Activated naive CD8-positive, alpha-beta T cell treated with anti-CD3 and anti-CD28 coated beads for 36 hours (primary cell): ENCODE measurements around the gene ZNF221. TPM values are rescaled to one million over a fixed set of nuclear protein-coding genes. Genes with fewer than 3 reads are reported as not detected.

Experiments
- DNase-seq: peaks from one replicate; pipeline ENCODE4 v3.0.0; 2021
- H3K27ac Mint-ChIP-seq: one replicate; pipeline ENCODE4 v1.8.0; 2022; ENCODE audit warnings: mild to moderate bottlenecking, moderate library complexity, mixed read lengths
- H3K27me3 Mint-ChIP-seq: one replicate; pipeline ENCODE4 v1.8.0; 2022; ENCODE audit warnings: mild to moderate bottlenecking, mixed read lengths
- H3K36me3 Mint-ChIP-seq: one replicate; pipeline ENCODE4 v1.8.0; 2021; ENCODE audit warnings: mild to moderate bottlenecking, mixed read lengths
- H3K4me1 Mint-ChIP-seq: one replicate; pipeline ENCODE4 v1.8.0; 2021; ENCODE audit warnings: mixed read lengths
- H3K4me3 Mint-ChIP-seq: one replicate; pipeline ENCODE4 v1.8.0; 2022; ENCODE audit warnings: mild to moderate bottlenecking, moderate library complexity, mixed read lengths
- H3K9me3 Mint-ChIP-seq: one replicate; pipeline ENCODE4 v1.8.0; 2022; ENCODE audit warnings: mixed read lengths
- total RNA-seq, 2 experiments: library from RNA; stranded (reverse); gene quantifications; one replicate each; pipeline ENCODE4 v1.2.3, GENCODE V29; 2021

ZNF221 gene
- total RNA-seq, 2 experiments from 2014 or later: 1.2 to 1.6 TPM

DNA sequence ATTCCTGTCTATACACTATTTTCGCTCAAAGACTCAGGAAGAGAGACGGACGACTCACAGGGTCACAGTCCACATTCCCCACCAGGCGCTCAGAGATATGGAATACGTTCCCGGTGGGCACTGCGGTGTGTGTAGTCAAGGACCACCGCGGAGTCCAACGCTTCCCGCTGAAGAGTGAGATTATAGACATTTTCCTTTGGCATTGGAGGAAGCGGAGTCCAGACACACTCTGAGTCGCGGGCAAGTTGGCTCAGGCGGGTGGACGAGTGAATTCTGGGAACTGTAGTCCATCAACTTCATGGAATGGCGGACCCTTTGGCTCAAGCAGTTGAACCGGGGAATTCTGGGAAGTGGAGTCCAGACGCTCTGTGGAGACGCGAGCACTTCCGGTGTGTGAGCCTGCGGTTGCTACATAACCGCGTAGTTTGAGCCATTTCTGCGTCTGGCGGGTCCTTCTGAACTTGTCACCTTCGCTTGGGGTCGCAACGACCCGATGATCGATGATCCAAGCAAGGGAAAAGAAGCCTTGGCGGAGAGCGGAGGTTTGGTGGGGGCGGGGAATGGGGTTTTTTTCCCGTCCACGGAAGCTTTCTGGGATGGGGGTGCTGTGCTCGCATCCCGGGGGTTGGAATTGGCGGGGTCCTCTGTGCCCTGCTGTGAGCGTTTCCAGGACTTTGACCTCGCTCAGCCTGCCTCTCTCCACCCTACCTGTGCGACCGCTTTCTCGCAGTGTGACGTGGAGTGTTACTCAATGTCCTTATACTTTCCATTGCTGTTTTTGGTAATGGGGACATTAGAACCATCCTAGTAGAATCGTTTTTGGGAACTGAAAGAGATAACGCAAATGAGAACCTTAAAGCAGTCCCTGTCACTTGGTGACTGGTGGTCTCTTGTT is 51.8 kb downstream of the ZNF221 start, which contains the start of gene ZNF230:
ZNF230 (plus strand) TSS at position 392 of the 895 bp plus-strand sequence. CDS start 4,122 bp downstream, outside the sequence.
- Mint-ChIP-seq H3K4me3 (peak within 1 kb of the TSS; percentile 98), H3K4me1 (peaks cover 16% of the 10 kb centered on the region), H3K9me3 (peaks cover 38% of the 10 kb centered on the region), H3K36me3 (peaks cover 50% of the 10 kb centered on the region), H3K27ac (peak within 1 kb of the TSS; percentile 97), H3K27me3 (no peaks in the 10 kb centered on the region)
- DNase-seq: peak; percentile 83

DNA sequence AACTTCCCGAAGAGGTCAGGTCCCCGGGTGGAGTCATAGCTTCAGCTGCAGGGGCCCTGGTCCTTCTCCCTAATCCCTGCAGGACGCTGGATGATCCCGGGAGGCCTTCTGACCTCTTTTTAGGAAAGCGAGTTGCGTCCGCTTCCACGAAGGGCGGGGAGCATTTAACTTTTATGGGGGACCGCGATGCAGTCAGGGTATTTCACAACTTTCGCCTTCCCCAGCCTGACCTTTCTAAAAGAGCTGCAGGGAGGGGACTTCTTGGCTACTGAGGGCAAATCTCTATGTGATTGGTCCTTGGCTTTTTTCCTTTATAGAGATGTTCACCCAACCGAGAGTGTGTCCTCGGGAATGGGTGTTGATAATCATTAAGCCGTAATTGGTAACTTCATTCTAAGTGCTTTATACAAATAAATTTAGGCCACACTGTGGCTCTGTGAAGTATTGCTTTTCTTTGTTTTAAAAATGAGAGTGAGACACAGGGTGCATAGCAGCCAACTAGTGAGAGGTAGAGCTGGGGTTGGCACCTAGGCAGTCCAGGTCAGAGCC is 52.5 kb downstream of the ZNF221 start:
- peak; percentile 14 for DNase-seq
- H3K9me3 Mint-ChIP-seq: peaks cover 39% of the 10 kb centered on the region
- peaks cover 50% of the 10 kb centered on the region for H3K36me3 Mint-ChIP-seq
- H3K4me1 Mint-ChIP-seq: peaks cover 16% of the 10 kb centered on the region
- no peaks in the 10 kb centered on the region for H3K27me3 Mint-ChIP-seq
- peak overlapping the region; percentile 97 for H3K27ac Mint-ChIP-seq
- peak overlapping the region; percentile 98 for H3K4me3 Mint-ChIP-seq

DNA sequence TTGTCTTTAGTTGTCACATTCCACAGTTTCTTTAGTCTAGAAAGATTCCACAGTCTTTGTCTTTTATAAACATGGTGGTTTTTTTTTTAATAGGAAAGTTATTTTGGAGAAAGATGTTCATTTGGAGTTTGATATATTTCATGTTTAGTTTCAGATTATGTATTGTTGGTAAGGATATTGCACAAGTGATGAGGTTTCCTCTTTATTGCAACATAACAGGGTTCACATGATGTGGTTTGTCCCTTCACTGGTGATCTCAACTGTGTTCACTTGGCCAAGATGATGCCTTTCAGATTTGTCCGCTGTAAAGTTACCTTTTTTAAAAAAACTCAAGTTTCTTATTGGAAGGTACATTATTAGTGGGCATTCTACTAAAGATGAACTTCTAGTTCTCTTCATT is 54.9 kb downstream of the ZNF221 start:
- Mint-ChIP-seq H3K4me1 (peaks cover 16% of the 10 kb centered on the region), H3K27me3 (no peaks in the 10 kb centered on the region), H3K9me3 (peaks cover 48% of the 10 kb centered on the region), H3K4me3 (no peak overlapping the region), H3K27ac (no peak overlapping the region), H3K36me3 (peaks cover 67% of the 10 kb centered on the region)
- no peak for DNase-seq

DNA sequence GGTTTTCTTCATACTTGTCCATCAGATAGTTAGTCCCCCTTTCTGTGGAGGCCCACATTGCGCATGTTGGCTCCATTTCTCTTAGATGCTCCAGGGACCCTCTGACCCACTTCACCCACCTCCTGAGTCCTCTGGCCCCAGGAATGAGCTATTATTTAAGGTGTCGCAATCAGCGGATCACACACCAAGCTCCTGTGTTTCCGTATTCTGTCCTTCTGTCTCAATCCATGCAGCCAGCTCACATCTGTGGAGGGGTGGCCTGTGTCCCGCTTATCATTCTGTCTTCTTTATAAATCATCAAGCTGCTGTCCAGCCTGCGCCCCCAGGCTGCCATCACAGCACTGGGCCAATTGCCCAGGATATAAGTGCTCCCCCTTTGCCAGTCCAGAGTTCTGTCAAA is 56.4 kb downstream of the ZNF221 start:
- Mint-ChIP-seq H3K27ac (no peak overlapping the region), H3K27me3 (no peaks in the 10 kb centered on the region), H3K4me1 (peaks cover 9% of the 10 kb centered on the region), H3K36me3 (peaks cover 73% of the 10 kb centered on the region), H3K4me3 (no peak overlapping the region), H3K9me3 (peaks cover 58% of the 10 kb centered on the region)
- DNase-seq: no peak

DNA sequence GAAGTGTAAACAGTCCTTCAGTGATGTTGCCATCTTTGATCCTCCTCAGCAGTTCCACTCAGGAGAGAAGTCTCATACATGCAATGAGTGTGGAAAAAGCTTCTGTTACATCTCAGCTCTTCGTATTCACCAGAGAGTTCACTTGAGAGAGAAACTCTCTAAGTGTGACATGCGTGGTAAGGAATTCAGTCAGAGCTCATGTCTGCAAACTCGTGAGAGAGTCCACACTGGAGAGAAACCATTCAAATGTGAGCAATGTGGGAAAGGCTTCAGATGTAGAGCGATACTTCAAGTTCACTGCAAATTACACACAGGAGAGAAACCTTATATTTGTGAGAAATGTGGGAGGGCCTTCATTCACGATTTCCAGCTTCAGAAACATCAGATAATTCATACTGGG is 59.4 kb downstream of the ZNF221 start:
- Mint-ChIP-seq H3K4me1 (no peaks in the 10 kb centered on the region), H3K4me3 (no peak overlapping the region), H3K27me3 (no peaks in the 10 kb centered on the region), H3K9me3 (peaks cover 77% of the 10 kb centered on the region), H3K36me3 (peaks cover 74% of the 10 kb centered on the region), H3K27ac (no peak overlapping the region)
- DNase-seq: no peak

Other genes starting within 250 kb of the ZNF221 start
- not detected for gene IRGC, start 235.2 kb upstream of the ZNF221 start, total RNA-seq
- 10 to 100 TPM; 55.7 to 58.1 TPM for gene SMG9, start 196.3 kb upstream of the ZNF221 start, total RNA-seq
- 10 to 100 TPM; 38.9 to 41.5 TPM for gene KCNN4, start 170.3 kb upstream of the ZNF221 start, total RNA-seq
- gene LYPD5, start 148.8 kb upstream of the ZNF221 start, total RNA-seq: 1 to 10 TPM; 1.6 TPM
- 1 to 10 TPM; 5.6 to 7.2 TPM for gene ZNF283, start 123.9 kb upstream of the ZNF221 start, total RNA-seq
- 1 to 10 TPM; 2.9 to 3.1 TPM for gene ZNF404, start 67.3 kb upstream of the ZNF221 start, total RNA-seq
- 10 to 100 TPM; 11.9 to 12.2 TPM for gene ZNF45, start 15.9 kb upstream of the ZNF221 start, total RNA-seq
- 1 to 10 TPM; 6.7 to 7.0 TPM for gene ZNF155, start 33.0 kb downstream of the ZNF221 start, total RNA-seq
- 1 to 10 TPM; 2.5 to 3.9 TPM for gene ZNF230, start 51.7 kb downstream of the ZNF221 start, total RNA-seq
- gene ZNF222, start 74.2 kb downstream of the ZNF221 start, total RNA-seq: 1 to 10 TPM; 2.5 to 3.5 TPM
- gene ZNF223, start 100.8 kb downstream of the ZNF221 start, total RNA-seq: 1 to 10 TPM; 1.4 to 1.8 TPM
- gene ZNF284, start 120.9 kb downstream of the ZNF221 start, total RNA-seq: 1 to 10 TPM; 1.6 to 1.7 TPM
- 10 to 100 TPM; 13.4 to 14.6 TPM for gene ZNF224, start 143.1 kb downstream of the ZNF221 start, total RNA-seq
- 1 to 10 TPM; 3.8 to 4.0 TPM for gene ZNF225, start 162.2 kb downstream of the ZNF221 start, total RNA-seq
- 1 to 10 TPM; 6.9 to 7.0 TPM for gene ZNF234, start 190.3 kb downstream of the ZNF221 start, total RNA-seq
- gene ZNF226, start 213.9 kb downstream of the ZNF221 start, total RNA-seq: 1 to 10 TPM; 6.5 to 7.4 TPM